Mesothelial cell of epicardium (in vitro differentiated cells): ENCODE results near the gene ST14. TPM values are rescaled to one million over a fixed set of nuclear protein-coding genes. Genes with fewer than 3 reads are reported as not detected.
"Not testable (repeated sequence)": the region's sequence is repeated elsewhere in the genome, so short reads cannot be mapped to it uniquely, and the experiment has no call there.

Experiments used
- DNase-seq, 2 experiments: peaks; one replicate each; pipeline ENCODE4 v3.0.0; 2021; ENCODE audit warnings: low spot score in 2 of 2; ENCODE audit not compliant: unreplicated experiment in 2 of 2
- H3K27ac Mint-ChIP-seq: 2 replicates; pipeline ENCODE4 v1.8.0; 2021; ENCODE audit warnings: mixed read lengths
- H3K27me3 Mint-ChIP-seq: 2 replicates; pipeline ENCODE4 v1.8.0; 2021; ENCODE audit warnings: low read depth, mixed read lengths
- H3K36me3 Mint-ChIP-seq: 2 replicates; pipeline ENCODE4 v1.8.0; 2021; ENCODE audit warnings: mixed read lengths
- H3K4me1 Mint-ChIP-seq: 2 replicates; pipeline ENCODE4 v1.8.0; 2021; ENCODE audit warnings: mixed read lengths
- H3K4me3 Mint-ChIP-seq: 2 replicates; pipeline ENCODE4 v1.8.0; 2021; ENCODE audit warnings: mild to moderate bottlenecking, moderate library complexity, mixed read lengths
- H3K9me3 Mint-ChIP-seq: 2 replicates; pipeline ENCODE4 v1.8.0; 2021; ENCODE audit warnings: mixed read lengths
- CTCF ChIP-seq: fragments of 200-600 bp; sonication (generic); IDR thresholded peaks from one replicate; pipeline ENCODE4 v1.5.0; 2021; ENCODE audit warnings: antibody characterized with exemption; ENCODE audit not compliant: unreplicated experiment
- total RNA-seq: library from RNA; stranded (reverse); gene quantifications from 3 replicates; pipeline ENCODE4 v1.2.1, GENCODE V29; 2021

Gene ST14
- total RNA-seq, 1 donor from 2014 or later, result 39.6 TPM

- Mint-ChIP-seq H3K27me3 (no peaks in the 10 kb centered on the region), H3K9me3 (no peaks in the 10 kb centered on the region), H3K4me3 (no peak overlapping the region), H3K36me3 (peaks cover 7% of the 10 kb centered on the region), H3K27ac (no peak overlapping the region), H3K4me1 (no peaks in the 10 kb centered on the region)
- no peak for TF ChIP-seq CTCF
- DNase-seq, result no peak
Measured at GRCh38 chr11:130190371-130190881, 30.8 kb downstream of the ST14 start.

- no peaks in the 10 kb centered on the region for H3K9me3 Mint-ChIP-seq
- no peak for TF ChIP-seq CTCF
- H3K36me3 Mint-ChIP-seq, result peaks cover 7% of the 10 kb centered on the region
- no peak overlapping the region for H3K4me3 Mint-ChIP-seq
- DNase-seq, result no peak
- H3K4me1 Mint-ChIP-seq, result no peaks in the 10 kb centered on the region
- H3K27ac Mint-ChIP-seq, result no peak overlapping the region
- no peaks in the 10 kb centered on the region for H3K27me3 Mint-ChIP-seq
Measured at GRCh38 chr11:130191896-130192295, 32.3 kb downstream of the ST14 start.

- no peaks in the 10 kb centered on the region for H3K9me3 Mint-ChIP-seq
- H3K4me1 Mint-ChIP-seq, result no peaks in the 10 kb centered on the region
- peaks cover 7% of the 10 kb centered on the region for H3K36me3 Mint-ChIP-seq
- H3K27ac Mint-ChIP-seq, result no peak overlapping the region
- no peak overlapping the region for H3K4me3 Mint-ChIP-seq
- TF ChIP-seq CTCF, result no peak
- H3K27me3 Mint-ChIP-seq, result no peaks in the 10 kb centered on the region
- DNase-seq, result no peak
Measured at GRCh38 chr11:130192845-130193267, 33.3 kb downstream of the ST14 start.

- H3K27me3 Mint-ChIP-seq, DNase-seq, H3K27ac Mint-ChIP-seq, H3K4me1 Mint-ChIP-seq, H3K9me3 Mint-ChIP-seq, H3K4me3 Mint-ChIP-seq, H3K36me3 Mint-ChIP-seq: not testable (repeated sequence)
Measured at GRCh38 chr11:130193551-130193950, 34.0 kb downstream of the ST14 start.

GRCh38 chr11:130194241-130195023 is 34.9 kb downstream of the ST14 start:
- Mint-ChIP-seq H3K9me3 (no peaks in the 10 kb centered on the region), H3K4me3 (no peak overlapping the region), H3K27ac (no peak overlapping the region), H3K4me1 (no peaks in the 10 kb centered on the region), H3K27me3 (no peaks in the 10 kb centered on the region), H3K36me3 (peaks cover 10% of the 10 kb centered on the region)
- no peak for DNase-seq
- TF ChIP-seq CTCF, result no peak

- H3K4me1 Mint-ChIP-seq, result no peaks in the 10 kb centered on the region
- DNase-seq, result no peak
- H3K36me3 Mint-ChIP-seq, result peaks cover 18% of the 10 kb centered on the region
- H3K27ac Mint-ChIP-seq, result no peak overlapping the region
- TF ChIP-seq CTCF, result no peak
- no peaks in the 10 kb centered on the region for H3K27me3 Mint-ChIP-seq
- peaks cover 6% of the 10 kb centered on the region for H3K9me3 Mint-ChIP-seq
- no peak overlapping the region for H3K4me3 Mint-ChIP-seq
Measured at GRCh38 chr11:130197386-130198035, 37.9 kb downstream of the ST14 start.
